HG03457 (cell line): ENCODE measurements around the gene KCNJ18.
"Not testable (repeated sequence)": the region's sequence is repeated elsewhere in the genome, so short reads cannot be mapped to it uniquely, and the experiment has no call there.

ENCODE experiments used
- ATAC-seq: cut with Tn5 transposase; IDR thresholded peaks from one replicate; pipeline ENCODE4 v1.9.1; 2021; ENCODE audit warnings: moderate number of reproducible peaks; ENCODE audit not compliant: unreplicated experiment

The KCNJ18 gene

GRCh38 chr17:21670361-21671155, 21.8 kb upstream of the KCNJ18 start:
- ATAC-seq, result not testable (repeated sequence)

DNA sequence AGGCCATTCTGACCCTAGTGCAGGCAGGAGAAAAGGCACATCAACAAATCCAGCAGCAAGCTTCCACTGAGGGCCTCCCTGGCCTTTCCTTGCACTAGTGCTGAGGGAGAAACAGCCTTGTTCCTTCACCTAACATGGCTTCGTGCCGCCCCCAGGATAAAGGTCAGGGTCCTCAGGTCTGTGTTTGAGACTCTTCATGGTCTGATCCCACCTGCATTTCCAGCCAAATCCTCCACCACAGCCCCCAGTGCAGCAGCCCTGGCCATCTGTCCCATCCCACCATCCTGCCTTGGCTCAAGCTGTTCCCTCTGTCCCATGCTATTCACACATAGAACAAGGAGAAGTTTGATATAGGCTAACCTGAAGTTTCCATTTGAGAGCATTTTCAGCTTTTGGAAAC, 20.9 kb upstream of the KCNJ18 start:
- not testable (repeated sequence) for ATAC-seq

DNA sequence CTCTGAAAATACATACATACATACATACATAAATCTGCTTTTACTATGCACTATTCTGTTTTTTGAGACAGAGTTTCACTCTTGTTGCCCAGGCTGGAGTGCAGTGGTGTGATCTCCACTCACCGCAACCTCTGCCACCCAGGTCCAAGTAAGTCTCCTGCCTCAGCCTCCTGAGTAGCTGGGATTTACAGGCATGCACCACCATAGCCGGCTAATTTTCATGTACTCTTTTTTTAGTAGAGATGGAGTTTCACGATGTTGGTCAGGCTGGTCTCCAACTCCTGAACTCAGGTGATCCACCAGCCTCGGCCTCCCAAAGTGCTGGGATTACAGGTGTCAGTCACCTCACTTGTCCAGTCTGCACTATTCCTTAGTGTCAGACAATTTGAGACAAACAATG, 20.5 kb upstream of the KCNJ18 start:
- not testable (repeated sequence) for ATAC-seq

- not testable (repeated sequence) for ATAC-seq
Observed at GRCh38 chr17:21673451-21674241, 18.7 kb upstream of the KCNJ18 start.

GRCh38 chr17:21674242-21674731, 18.0 kb upstream of the KCNJ18 start:
- no peak for ATAC-seq

GRCh38 chr17:21674891-21675738, 17.2 kb upstream of the KCNJ18 start:
- not testable (repeated sequence) for ATAC-seq

- not testable (repeated sequence) for ATAC-seq
Observed at GRCh38 chr17:21675739-21676130, 16.6 kb upstream of the KCNJ18 start.

GRCh38 chr17:21676281-21677111, 15.8 kb upstream of the KCNJ18 start:
- no peak for ATAC-seq

DNA sequence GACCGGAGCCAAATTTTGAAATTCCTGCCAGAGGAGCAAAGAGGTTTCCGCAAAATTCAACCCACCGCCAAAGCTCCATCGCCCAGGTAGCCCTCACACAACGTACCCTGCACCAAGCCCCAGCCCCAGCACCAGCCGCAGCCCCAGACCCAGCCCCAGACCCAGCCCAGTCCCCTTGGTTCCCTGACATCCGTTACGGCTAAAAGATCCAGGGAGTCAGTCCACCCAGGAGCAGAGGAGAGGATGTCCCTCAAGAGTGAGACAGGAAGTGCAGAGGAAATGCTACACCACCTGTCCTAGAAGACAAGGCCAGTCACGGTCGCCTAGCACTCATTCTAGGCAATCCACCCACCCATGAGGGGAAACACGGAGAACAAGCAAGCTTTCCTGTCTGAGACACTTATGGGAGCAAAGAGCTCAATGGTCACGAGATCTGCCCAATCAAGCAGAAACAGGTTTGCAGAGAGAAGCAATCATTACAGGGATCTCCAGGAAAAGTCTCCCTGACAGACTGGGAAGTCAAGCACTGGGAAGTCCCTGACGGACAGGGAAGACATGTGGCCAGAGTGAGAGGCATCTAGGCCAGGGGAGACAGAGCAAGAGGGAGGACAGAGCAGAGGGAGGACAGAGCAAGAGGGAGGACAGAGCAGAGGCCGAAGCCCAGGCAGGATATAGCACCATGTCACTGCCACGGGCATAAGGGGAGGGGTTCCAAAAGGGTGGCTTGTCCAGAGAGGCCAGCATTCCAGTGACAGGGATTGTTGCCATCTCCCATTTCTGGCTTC, 15.0 kb upstream of the KCNJ18 start:
- no peak for ATAC-seq

- no peak for ATAC-seq
Observed at GRCh38 chr17:21677911-21678310, 14.4 kb upstream of the KCNJ18 start.

- no peak for ATAC-seq
Observed at GRCh38 chr17:21678393-21679081, 13.8 kb upstream of the KCNJ18 start.

GRCh38 chr17:21679256-21680146, 12.8 kb upstream of the KCNJ18 start:
- no peak for ATAC-seq

GRCh38 chr17:21680366-21680765, 12.0 kb upstream of the KCNJ18 start:
- ATAC-seq, result no peak

GRCh38 chr17:21680850-21681351, 11.4 kb upstream of the KCNJ18 start:
- ATAC-seq, result not testable (repeated sequence)

- not testable (repeated sequence) for ATAC-seq
Observed at GRCh38 chr17:21681576-21681975, 10.7 kb upstream of the KCNJ18 start.

GRCh38 chr17:21682130-21682529, 10.2 kb upstream of the KCNJ18 start:
- not testable (repeated sequence) for ATAC-seq

DNA sequence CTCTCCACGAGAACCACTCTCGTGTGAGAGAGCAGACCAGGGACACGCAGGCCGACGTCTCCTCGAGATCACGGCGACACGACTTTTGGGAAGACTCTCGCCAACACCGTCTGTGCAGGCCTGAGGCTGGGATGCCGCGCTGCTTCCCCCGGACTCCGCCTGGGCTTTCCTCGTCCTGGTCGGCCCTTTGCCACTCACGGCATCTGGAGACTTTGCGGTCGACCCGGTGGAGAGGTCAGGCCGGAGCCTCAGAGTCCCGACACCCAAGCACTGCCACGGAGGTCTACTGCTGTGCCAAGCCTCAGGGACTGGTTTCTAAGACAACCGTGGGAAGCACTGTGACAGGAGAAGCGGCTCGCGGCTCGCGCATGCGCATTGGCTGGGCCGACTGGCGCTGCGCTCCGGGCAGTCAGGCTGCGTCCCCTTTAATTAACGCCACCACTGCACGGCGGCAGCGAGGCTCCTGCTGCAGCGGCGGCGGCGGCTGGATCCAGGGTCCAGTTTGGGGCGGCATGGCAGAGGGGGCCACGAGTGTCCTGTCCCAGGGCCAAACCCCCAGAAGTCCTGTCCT, 9.1 kb upstream of the KCNJ18 start:
- ATAC-seq, result not testable (repeated sequence)
